ENCODE measurements around the gene SEC16B. TPM values are rescaled to one million over a fixed set of nuclear protein-coding genes. Genes with fewer than 3 reads are reported as not detected.

The SEC16B gene
- total RNA-seq, 1 experiment from 2014 or later, result 1.2 TPM

DNA sequence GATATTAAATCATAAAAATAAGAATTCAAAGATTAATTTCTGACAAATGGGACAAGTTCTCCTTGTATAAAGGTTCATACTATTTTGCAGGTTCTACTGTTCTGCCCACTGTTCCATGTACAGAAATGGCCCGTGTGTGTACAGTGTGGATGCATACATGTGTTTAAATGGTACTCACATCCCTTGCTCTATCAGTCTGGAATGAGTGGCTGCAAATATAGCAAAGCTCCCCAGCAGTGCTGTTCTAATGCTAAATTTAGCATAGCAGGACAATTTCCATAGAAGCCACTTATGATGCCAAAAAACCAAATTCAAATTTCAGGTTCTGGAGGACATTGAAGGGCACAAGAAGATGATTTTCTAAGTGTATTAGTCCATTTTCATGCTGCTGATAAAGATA, 9.4 kb upstream of the SEC16B start:
- DNase-seq (ENCODE audit: low read depth), result no peak

DNA sequence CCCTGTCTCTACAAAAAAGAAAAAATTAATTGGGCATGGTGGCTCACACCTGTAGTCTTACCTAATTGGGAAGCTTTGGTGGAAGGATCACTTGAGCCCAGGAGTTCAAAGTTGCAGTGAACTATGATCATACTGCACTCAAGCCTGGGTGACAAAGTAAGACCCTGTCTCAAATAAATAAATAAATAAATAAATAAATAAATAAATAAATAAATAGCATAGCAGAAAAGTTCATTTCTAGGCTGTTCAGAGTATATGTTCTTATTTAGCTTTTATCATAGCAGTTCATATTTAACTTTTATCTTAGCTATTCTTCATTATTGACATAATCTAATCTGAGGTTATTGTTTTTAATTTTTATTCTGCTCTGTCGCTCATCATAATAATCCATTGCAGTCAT, 8.7 kb upstream of the SEC16B start:
- DNase-seq (ENCODE audit: low read depth), result no peak

- DNase-seq (ENCODE audit: low read depth), result no peak
Observed at GRCh38 chr1:177977141-177977540, 7.3 kb upstream of the SEC16B start.

GRCh38 chr1:177976596-177976995, 6.7 kb upstream of the SEC16B start:
- DNase-seq (ENCODE audit: low read depth), result no peak

GRCh38 chr1:177975588-177976495, 6.0 kb upstream of the SEC16B start:
- DNase-seq (ENCODE audit: low read depth), result peak; percentile 68

- no peak for DNase-seq (ENCODE audit: low read depth)
Observed at GRCh38 chr1:177973585-177973984, 3.7 kb upstream of the SEC16B start.

DNA sequence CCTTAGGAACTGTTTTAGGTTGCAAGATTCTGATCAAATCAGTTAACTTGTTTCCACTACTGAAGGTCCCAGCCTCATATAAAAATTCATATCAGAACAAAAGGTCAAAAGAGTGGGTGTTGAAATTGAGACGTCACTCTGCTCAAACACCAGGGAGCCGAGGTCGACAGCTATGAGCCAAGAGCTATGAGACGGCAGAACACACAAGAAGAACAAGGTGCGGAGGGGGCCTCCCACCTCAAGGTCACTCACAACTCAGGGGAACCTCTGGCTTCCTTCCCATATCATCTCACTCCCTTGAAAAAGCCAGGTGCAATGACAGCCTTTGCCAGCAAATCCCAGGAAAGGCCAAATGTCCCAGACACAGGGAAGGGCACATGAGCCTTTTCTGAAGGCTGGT, 749 bp downstream of the SEC16B start:
- no peak for DNase-seq (ENCODE audit: low read depth)

DNA sequence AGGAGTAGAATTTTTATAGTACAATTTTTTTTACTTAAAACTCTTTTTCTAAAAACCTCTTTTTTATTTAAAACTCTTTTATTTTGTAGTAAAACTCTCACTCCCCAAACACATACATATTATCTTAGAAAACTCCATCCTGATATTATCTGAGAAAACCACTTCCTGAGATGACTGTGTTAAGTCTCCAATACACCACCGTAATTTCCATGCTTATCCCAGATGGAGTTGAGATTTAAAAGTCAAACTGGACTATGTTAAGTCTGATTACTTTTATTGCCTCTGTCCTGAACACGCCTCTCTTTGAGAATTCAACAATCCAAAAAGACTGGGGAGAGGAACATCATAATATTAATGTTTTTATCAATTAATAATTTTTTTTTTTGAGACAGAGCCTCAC, 3.7 kb downstream of the SEC16B start:
- peak; percentile 29 for DNase-seq (ENCODE audit: low read depth)

GRCh38 chr1:177965293-177965692, 4.6 kb downstream of the SEC16B start:
- no peak for DNase-seq (ENCODE audit: low read depth)

DNA sequence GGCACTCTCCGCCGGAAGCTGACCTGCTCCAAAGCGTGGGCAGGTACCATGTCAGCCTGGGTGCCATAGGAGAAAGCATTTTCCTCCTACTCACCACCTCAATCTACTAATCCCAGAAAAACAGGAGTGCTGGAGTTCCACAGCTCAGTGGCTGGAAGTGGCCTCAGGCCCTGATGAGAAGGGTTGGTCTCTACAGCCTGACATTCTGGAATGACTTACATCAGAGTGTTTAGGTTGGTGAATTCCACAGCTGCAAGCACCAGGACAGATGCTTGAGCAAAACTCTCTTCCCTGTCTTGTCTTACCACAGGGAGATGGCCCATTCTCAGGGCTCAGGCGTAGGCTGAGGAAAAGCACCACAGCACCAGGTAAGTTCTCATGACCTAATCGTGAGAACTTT, 5.5 kb downstream of the SEC16B start:
- DNase-seq (ENCODE audit: low read depth), result no peak

DNA sequence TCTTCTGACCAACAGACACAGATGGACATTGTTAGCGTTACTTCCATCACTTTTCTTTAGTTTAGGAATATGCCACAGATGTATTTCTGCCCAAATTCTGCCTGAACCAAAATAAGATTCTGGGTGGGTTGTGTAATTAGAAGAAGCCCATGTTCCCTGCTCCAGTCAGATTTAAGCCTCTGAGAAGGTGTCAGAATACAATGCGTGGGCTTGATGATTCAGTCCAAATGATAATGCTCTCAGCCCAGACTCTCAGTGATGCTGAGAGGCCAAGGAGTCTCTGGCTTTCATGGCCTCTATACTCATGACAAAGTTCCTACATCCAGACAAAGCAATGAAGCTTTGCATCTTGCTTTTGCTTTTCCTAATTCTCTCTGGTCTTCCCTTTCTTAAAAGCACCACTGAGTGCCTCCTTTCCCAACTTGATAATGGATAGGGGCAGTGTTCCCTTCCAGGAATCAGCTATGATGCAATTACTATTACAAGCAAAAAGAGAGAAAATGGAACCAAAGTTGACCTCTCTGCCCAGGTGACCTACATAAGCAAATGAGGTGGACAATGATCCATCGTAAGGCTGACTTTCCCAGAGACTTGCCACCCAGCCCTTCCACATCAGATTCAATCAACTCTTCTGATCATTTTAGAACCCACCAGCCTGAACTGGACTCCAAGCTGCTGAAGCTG, 8.8 kb downstream of the SEC16B start:
- no peak for DNase-seq (ENCODE audit: low read depth)

GRCh38 chr1:177959811-177960515, 9.9 kb downstream of the SEC16B start:
- peak; percentile 45 for DNase-seq (ENCODE audit: low read depth)

DNA sequence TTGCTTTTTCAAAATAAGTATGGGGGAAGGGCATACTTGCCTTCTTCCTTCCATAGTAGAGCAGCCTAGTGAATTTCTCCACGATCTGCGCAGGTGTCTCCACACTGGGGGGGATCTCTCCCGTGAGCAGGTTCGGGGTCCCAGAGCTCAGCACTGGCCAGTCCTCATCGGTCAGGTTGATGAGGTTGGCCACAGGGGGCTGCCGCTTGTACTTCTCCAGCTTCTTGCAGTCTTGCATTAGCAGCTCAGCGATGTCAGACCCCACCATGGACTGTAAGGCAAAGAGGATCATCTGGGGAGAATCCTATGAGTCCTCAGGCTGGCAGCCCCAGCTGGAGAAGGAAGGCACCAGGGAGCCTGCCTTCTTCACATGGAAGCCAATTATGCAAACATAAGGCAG, 11.8 kb downstream of the SEC16B start:
- no peak for DNase-seq (ENCODE audit: low read depth)

GRCh38 chr1:177954076-177954475, 15.8 kb downstream of the SEC16B start:
- no peak for DNase-seq (ENCODE audit: low read depth)

- no peak for DNase-seq (ENCODE audit: low read depth)
Observed at GRCh38 chr1:177953549-177953948, 16.3 kb downstream of the SEC16B start.

DNA sequence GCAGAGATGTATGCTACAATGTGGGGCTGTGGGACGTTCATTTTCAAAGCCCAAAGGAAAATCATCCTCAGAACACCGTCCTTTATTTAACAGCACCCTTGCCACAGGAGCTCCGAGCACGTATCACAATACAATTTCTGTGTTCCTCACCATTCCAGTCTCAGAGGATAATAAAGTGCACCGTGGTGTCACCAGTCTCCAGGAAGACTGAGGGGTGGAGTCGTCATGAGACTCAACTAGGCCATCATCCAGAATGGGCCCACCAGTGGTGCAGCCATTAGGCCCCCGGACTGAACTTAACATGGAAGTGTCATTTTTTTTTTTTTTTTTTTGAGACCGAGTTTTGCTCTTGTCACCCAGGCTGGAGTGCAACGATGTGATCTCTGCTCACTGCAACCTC, 17.2 kb downstream of the SEC16B start:
- no peak for DNase-seq (ENCODE audit: low read depth)

DNA sequence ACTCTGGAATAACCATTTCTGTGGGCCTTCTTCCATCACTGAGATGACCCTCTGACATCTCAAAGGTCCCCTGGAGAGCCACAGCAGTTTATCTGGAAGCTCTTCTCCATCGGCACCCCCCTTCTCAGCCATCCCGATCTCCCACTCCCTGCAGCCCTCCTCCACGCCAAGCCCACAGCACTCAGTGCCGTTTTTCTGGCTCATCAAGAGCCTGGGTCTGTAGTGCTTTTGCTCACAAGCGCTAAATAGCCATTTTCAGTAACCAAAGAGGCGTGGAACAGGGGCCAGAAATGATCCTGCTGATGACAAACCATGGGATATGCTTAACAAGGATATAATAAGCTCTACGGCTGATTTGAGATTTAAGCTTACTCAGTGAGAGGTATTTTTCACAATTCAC, 17.6 kb downstream of the SEC16B start:
- DNase-seq (ENCODE audit: low read depth), result no peak

DNA sequence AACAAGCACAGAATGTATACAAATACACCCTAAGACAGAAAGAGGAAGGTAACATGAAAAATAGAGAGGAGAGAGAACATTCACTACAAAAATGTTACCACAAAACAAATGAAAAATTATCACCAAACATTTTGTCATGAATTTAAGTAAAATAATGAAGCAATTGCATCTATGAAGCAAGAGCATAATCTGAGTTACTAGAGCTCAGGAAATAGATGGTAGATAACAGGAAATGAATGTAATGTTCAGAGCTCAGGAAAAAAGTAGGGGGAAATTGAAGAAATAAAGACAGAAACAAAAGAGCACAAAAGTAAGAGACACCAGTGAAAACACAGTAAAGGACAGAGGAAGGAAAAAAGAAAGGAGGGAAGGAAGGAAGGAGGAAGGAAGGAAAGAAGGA, 19.4 kb downstream of the SEC16B start:
- DNase-seq (ENCODE audit: low read depth), result no peak

GRCh38 chr1:177948336-177948972, 21.4 kb downstream of the SEC16B start:
- peak; percentile 72 for DNase-seq (ENCODE audit: low read depth)

- DNase-seq (ENCODE audit: low read depth), result no peak
Observed at GRCh38 chr1:177947623-177948022, 22.2 kb downstream of the SEC16B start.

GRCh38 chr1:177945943-177946650, 23.8 kb downstream of the SEC16B start:
- DNase-seq (ENCODE audit: low read depth), result peak; percentile 63

Measured in M059J (cell line).